ENCODE data around the gene BAAT.

Gene BAAT

GRCh38 chr9:101398068-101398929 is 13.5 kb upstream of the BAAT start, which contains the start of the genes MRPL50 and ZNF189:
Gene MRPL50, minus strand, starts transcription at chr9:101398618. Its CDS starts 26 bp downstream, at chr9:101398592.
Gene ZNF189, plus strand, starts transcription at chr9:101398851. Its CDS starts 306 bp downstream, at chr9:101399157.
- peak; percentile 100 for DNase-seq

- DNase-seq, result no peak
Measured at GRCh38 chr9:101397746-101398067, 12.9 kb upstream of the BAAT start.

- no peak for DNase-seq
Measured at GRCh38 chr9:101394687-101395086, 9.9 kb upstream of the BAAT start.

- no peak for DNase-seq
Measured at GRCh38 chr9:101393135-101393534, 8.3 kb upstream of the BAAT start.

- DNase-seq, result no peak
Measured at GRCh38 chr9:101388507-101388993, 3.7 kb upstream of the BAAT start.

- DNase-seq, result peak; percentile 49
Measured at GRCh38 chr9:101387871-101388506, 3.2 kb upstream of the BAAT start.

- DNase-seq, result no peak
Measured at GRCh38 chr9:101383361-101383760, 1.4 kb downstream of the BAAT start.

GRCh38 chr9:101381833-101382342 is 2.9 kb downstream of the BAAT start:
- DNase-seq, result no peak

- DNase-seq, result no peak
Measured at GRCh38 chr9:101381118-101381517, 3.7 kb downstream of the BAAT start.

- DNase-seq, result no peak
Measured at GRCh38 chr9:101380295-101380694, 4.5 kb downstream of the BAAT start.

GRCh38 chr9:101376111-101376848 is 8.5 kb downstream of the BAAT start:
- peak; percentile 87 for DNase-seq

- DNase-seq, result peak; percentile 25
Measured at GRCh38 chr9:101375546-101375945, 9.3 kb downstream of the BAAT start.

- no peak for DNase-seq
Measured at GRCh38 chr9:101372327-101373118, 12.3 kb downstream of the BAAT start.

GRCh38 chr9:101371813-101372212 is 13.0 kb downstream of the BAAT start:
- DNase-seq, result no peak

GRCh38 chr9:101369884-101370531 is 14.8 kb downstream of the BAAT start:
- no peak for DNase-seq

GRCh38 chr9:101369286-101369685 is 15.5 kb downstream of the BAAT start:
- peak; percentile 63 for DNase-seq

GRCh38 chr9:101367323-101367722 is 17.5 kb downstream of the BAAT start:
- no peak for DNase-seq

- peak; percentile 66 for DNase-seq
Measured at GRCh38 chr9:101366038-101366756, 18.6 kb downstream of the BAAT start.

- DNase-seq, result peak; percentile 69
Measured at GRCh38 chr9:101365181-101365580, 19.6 kb downstream of the BAAT start.

GRCh38 chr9:101362450-101362849 is 22.4 kb downstream of the BAAT start:
- no peak for DNase-seq

GRCh38 chr9:101360647-101361046 is 24.2 kb downstream of the BAAT start:
- DNase-seq, result no peak

Measured in fibroblast of skin of back (primary cell).